Gastrocnemius medialis (tissue), 4 donors: ENCODE results near the gene HMCN2.

ENCODE experiments used
- POLR2A ChIP-seq, 2 donors: fragments of 450-650 bp; IDR thresholded peaks; one replicate each; pipeline ENCODE4 v1.6.1; 2017; ENCODE audit warnings: antibody characterized with exemption in 2 of 2, mild to moderate bottlenecking in 2 of 2, moderate library complexity in 2 of 2
- TF ChIP-seq, protein P1 (sequence below), 5 experiments: fragments of 450-650 bp in 3 of 5; fragments of 200-600 bp in 2 of 5; sonication (generic) in 2 of 5; IDR thresholded peaks in 4 of 5; conservative IDR thresholded peaks in 1 of 5; 1 replicate in 4 of 5; 2 replicates in 1 of 5; pipeline ENCODE4 v1.5.1; 2016 to 2019; ENCODE audit warnings: antibody characterized with exemption in 5 of 5, mild to moderate bottlenecking in 3 of 5, moderate library complexity in 3 of 5

DNA sequence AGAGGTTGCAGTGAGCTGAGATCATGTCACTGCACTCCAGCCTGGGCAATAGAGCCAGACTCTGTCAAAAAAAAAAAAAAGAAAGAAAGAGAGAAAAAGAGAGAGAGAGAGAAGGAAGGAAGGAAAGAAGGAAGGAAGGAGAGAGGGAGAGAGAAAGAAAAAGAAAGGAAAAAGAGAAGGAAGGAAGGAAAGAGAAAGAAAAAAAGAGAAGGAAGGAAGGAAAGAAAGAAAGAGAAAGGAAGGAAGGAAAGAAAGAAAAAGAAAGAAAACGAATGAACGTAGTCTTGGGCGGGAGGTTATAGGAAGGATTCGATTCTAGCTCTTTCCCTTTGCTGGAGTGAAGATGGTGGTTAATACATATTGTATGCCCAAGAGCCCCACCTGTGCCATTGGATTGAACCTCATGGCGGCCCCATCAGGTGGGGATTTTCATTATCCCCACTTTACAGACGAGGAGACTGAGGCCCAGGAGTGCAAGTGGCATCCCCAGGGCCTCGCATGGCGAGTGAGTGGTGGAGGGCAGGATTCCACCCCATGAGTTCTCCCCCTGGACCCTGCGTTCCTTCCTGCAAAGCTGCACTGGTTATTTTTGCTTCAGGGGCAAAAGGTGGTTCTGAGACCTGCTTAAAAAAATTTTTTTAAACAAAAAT is 98.3 kb downstream of the HMCN2 start:
- TF ChIP-seq, protein P1, sequence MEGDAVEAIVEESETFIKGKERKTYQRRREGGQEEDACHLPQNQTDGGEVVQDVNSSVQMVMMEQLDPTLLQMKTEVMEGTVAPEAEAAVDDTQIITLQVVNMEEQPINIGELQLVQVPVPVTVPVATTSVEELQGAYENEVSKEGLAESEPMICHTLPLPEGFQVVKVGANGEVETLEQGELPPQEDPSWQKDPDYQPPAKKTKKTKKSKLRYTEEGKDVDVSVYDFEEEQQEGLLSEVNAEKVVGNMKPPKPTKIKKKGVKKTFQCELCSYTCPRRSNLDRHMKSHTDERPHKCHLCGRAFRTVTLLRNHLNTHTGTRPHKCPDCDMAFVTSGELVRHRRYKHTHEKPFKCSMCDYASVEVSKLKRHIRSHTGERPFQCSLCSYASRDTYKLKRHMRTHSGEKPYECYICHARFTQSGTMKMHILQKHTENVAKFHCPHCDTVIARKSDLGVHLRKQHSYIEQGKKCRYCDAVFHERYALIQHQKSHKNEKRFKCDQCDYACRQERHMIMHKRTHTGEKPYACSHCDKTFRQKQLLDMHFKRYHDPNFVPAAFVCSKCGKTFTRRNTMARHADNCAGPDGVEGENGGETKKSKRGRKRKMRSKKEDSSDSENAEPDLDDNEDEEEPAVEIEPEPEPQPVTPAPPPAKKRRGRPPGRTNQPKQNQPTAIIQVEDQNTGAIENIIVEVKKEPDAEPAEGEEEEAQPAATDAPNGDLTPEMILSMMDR (IDR thresholded peaks at IDR 0.05 in 4 of 5, conservative IDR thresholded peaks at IDR 0.05 in 1 of 5): no peak
- TF ChIP-seq POLR2A (IDR thresholded peaks at IDR 0.05): no peak
